Astrocyte (in vitro differentiated cells and primary cell): ENCODE measurements around the gene ZNF692.

Experiments used
- EZH2 ChIP-seq: IDR thresholded peaks from 2 replicates; pipeline ENCODE4 v1.6.1; 2012; ENCODE audit warnings: mild to moderate bottlenecking, low read length, inconsistent platforms; ENCODE audit not compliant: insufficient read depth
- TF ChIP-seq, protein P1 (sequence below): IDR thresholded peaks from 2 replicates; pipeline ENCODE4 v1.5.1; 2011; ENCODE audit warnings: low read depth, mild to moderate bottlenecking, inconsistent platforms, low read length, moderate library complexity; ENCODE audit not compliant: insufficient read depth

DNA sequence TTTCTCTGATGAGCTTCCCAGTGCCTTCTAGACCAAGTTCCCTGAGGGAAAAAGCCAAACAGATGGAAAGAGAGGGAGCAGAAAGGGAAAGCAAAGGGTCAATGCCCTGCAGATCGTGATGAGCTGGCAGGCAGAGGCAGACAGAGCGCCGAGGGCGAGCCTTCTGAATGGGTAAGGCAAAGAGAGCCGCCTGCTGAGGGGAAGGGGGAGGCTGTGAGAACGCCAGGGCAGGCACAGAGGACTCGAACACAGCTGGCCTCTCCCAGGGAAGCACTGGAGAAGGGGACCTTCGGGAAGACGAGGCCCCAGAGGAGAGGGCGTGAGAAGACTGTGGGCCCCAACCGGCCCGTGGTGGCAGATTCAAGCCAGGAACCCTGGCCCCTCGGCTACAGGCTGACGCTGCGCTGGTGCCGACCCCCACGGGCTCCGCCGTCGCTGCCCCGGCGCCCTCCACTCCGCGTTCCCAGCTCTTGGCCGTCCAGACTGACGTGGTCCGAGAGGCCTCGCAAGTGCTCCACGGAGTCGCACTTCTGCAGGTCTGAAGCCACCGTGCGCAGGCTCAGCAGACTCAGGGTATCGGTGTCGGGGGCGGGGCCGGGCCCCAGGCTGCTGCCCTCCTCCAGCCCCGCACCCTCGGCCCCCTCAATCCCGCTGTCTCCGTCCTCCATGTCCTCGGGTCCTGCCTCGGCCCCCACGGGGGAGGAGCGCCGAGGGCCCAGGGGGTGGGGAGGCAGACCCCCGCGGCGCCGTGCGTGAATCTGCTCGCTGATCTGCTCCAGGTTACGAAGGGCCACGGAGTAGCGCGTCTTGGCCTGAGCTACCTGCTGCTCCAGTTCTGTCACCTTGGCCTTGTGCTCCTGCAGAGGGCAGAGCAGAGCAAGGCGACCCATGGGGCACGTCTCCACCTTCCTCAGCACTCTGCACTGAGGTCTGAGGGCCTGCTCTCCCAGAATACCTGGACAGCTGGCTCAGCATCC lies 47.1 kb downstream of the ZNF692 start:
- TF ChIP-seq, protein P1, sequence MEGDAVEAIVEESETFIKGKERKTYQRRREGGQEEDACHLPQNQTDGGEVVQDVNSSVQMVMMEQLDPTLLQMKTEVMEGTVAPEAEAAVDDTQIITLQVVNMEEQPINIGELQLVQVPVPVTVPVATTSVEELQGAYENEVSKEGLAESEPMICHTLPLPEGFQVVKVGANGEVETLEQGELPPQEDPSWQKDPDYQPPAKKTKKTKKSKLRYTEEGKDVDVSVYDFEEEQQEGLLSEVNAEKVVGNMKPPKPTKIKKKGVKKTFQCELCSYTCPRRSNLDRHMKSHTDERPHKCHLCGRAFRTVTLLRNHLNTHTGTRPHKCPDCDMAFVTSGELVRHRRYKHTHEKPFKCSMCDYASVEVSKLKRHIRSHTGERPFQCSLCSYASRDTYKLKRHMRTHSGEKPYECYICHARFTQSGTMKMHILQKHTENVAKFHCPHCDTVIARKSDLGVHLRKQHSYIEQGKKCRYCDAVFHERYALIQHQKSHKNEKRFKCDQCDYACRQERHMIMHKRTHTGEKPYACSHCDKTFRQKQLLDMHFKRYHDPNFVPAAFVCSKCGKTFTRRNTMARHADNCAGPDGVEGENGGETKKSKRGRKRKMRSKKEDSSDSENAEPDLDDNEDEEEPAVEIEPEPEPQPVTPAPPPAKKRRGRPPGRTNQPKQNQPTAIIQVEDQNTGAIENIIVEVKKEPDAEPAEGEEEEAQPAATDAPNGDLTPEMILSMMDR = no peak
- TF ChIP-seq EZH2 = no peak
